ENCODE results near the gene CAMK2D.
"Not testable (repeated sequence)": the region's sequence is repeated elsewhere in the genome, so short reads cannot be mapped to it uniquely, and the experiment has no call there.

The CAMK2D gene

DNA sequence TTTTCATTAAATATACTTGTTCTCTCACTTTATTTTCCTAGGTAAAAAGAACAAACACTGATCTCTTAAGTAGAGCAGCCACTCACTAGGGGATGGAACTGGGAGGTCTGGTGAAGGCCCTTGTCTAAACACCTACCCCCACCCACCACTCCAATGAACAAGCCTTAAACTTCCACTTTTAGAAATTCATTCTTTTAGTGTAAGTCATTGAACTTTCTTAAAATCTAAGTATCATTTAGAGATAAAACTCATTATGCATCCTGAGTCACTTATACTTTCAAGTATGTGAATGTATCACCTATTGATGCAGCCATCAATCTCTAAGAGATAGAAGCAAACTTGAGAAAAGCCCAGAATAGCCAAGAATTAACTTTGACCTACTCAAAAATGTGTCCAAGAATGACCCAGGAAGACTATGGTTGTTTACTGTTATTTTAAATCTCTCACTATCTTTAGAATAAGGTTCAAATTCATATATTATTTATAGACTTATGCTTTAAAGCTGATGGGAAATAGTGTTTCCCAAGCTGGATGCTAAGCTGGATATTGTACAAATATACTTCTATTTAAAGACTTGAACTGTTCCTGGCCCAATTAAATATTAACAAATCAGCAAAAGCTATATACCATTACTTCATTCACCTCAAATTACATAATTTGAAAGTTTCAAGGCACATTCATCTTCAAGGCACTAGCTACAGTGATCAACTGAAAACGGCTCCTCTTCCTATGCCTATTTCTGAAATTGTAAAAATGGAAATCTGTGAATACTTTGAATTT lies 49.5 kb downstream of the CAMK2D start:
- no peaks in the 10 kb centered on the region for H3K4me1 ChIP-seq (ENCODE audit: control insufficient read depth in 1 of 2, insufficient read depth in 2 of 2, low read length in 2 of 2)
- H2BK5ac ChIP-seq (ENCODE audit: low read depth, low read length, poor library complexity), result no peak overlapping the region
- H3K36me3 ChIP-seq (ENCODE audit: control insufficient read depth in 1 of 2, insufficient read depth in 2 of 2, low read length in 2 of 2), result no peaks in the 10 kb centered on the region
- no peak overlapping the region for H2AFZ ChIP-seq (ENCODE audit: insufficient read depth, low read length, poor library complexity)
- H3K4ac ChIP-seq (ENCODE audit: low read depth, low read length), result no peak overlapping the region
- H3K9me3 ChIP-seq (ENCODE audit: insufficient read depth, low read depth, low read length), result no peaks in the 10 kb centered on the region
- no CpG with 5 or more reads among the region's 1 CpG for WGBS (ENCODE audit: extremely low coverage, insufficient coverage, insufficient read length)
- H3K27me3 ChIP-seq (ENCODE audit: insufficient read depth, low read length), result no peaks in the 10 kb centered on the region
- no peaks in the 10 kb centered on the region for H3K79me2 ChIP-seq (ENCODE audit: control insufficient read depth, insufficient read depth, low read length, poor library complexity)
- H3K4me3 ChIP-seq (ENCODE audit: low read depth, low read length), result no peak overlapping the region
- no peak overlapping the region for H4K12ac ChIP-seq (ENCODE audit: low read depth, low read length)
- H2BK120ac ChIP-seq (ENCODE audit: insufficient read depth, low read length, poor library complexity), result no peak overlapping the region
- no peak overlapping the region for H4K91ac ChIP-seq (ENCODE audit: low read depth, low read length)
- no peak overlapping the region for H2AK5ac ChIP-seq (ENCODE audit: low read length)
- no peak overlapping the region for H3K9ac ChIP-seq (ENCODE audit: low read length)
- no peak overlapping the region for H3K27ac ChIP-seq (ENCODE audit: low read depth, low read length)
- H3K4me2 ChIP-seq (ENCODE audit: low read length), result no peak overlapping the region
- no peaks in the 10 kb centered on the region for H3K79me1 ChIP-seq (ENCODE audit: low read length)
- no peak overlapping the region for H4K8ac ChIP-seq (ENCODE audit: low read depth, low read length)
- H3K14ac ChIP-seq (ENCODE audit: low read length), result no peak overlapping the region
- no peak overlapping the region for H3K18ac ChIP-seq (ENCODE audit: low read length)
- H3K23ac ChIP-seq (ENCODE audit: low read length), result no peak overlapping the region
- no peak overlapping the region for H2BK12ac ChIP-seq (ENCODE audit: low read length)
- no peak for DNase-seq

- WGBS (ENCODE audit: extremely low coverage, insufficient coverage, insufficient read length), result no CpG with 5 or more reads among the region's 1 CpG
Observed at GRCh38 chr4:113708250-113708649, 53.3 kb downstream of the CAMK2D start.

GRCh38 chr4:113707048-113707447 lies 54.5 kb downstream of the CAMK2D start:
- Histone ChIP-seq H3K36me3 (ENCODE audit: control insufficient read depth in 1 of 2, insufficient read depth in 2 of 2, low read length in 2 of 2) (no peaks in the 10 kb centered on the region), H3K79me2 (ENCODE audit: control insufficient read depth, insufficient read depth, low read length, poor library complexity) (no peaks in the 10 kb centered on the region), H2BK120ac (ENCODE audit: insufficient read depth, low read length, poor library complexity) (no peak overlapping the region), H3K14ac (ENCODE audit: low read length) (no peak overlapping the region), H3K4me3 (ENCODE audit: low read depth, low read length) (no peak overlapping the region), H4K91ac (ENCODE audit: low read depth, low read length) (no peak overlapping the region), H2BK12ac (ENCODE audit: low read length) (no peak overlapping the region), H3K4me2 (ENCODE audit: low read length) (no peak overlapping the region), H3K18ac (ENCODE audit: low read length) (no peak overlapping the region), H2AFZ (ENCODE audit: insufficient read depth, low read length, poor library complexity) (no peak overlapping the region), H3K4ac (ENCODE audit: low read depth, low read length) (no peak overlapping the region), H4K12ac (ENCODE audit: low read depth, low read length) (no peak overlapping the region), H2AK5ac (ENCODE audit: low read length) (no peak overlapping the region), H3K27me3 (ENCODE audit: insufficient read depth, low read length) (no peaks in the 10 kb centered on the region), H2BK5ac (ENCODE audit: low read depth, low read length, poor library complexity) (no peak overlapping the region), H3K27ac (ENCODE audit: low read depth, low read length) (no peak overlapping the region), H3K79me1 (ENCODE audit: low read length) (no peaks in the 10 kb centered on the region), H3K23ac (ENCODE audit: low read length) (no peak overlapping the region), H3K9ac (ENCODE audit: low read length) (no peak overlapping the region), H3K9me3 (ENCODE audit: insufficient read depth, low read depth, low read length) (no peaks in the 10 kb centered on the region), H4K8ac (ENCODE audit: low read depth, low read length) (no peak overlapping the region), H3K4me1 (ENCODE audit: control insufficient read depth in 1 of 2, insufficient read depth in 2 of 2, low read length in 2 of 2) (no peaks in the 10 kb centered on the region)
- no CpG with 5 or more reads among the region's 2 CpGs for WGBS (ENCODE audit: extremely low coverage, insufficient coverage, insufficient read length)
- no peak for DNase-seq

More at GRCh38 chr4:113708250-113708649, 53.3 kb downstream of the CAMK2D start:
- no peak overlapping the region for H2AFZ ChIP-seq (ENCODE audit: insufficient read depth, low read length, poor library complexity)
- H3K4me1 ChIP-seq (ENCODE audit: control insufficient read depth in 1 of 2, insufficient read depth in 2 of 2, low read length in 2 of 2), result no peaks in the 10 kb centered on the region
- H2AK5ac ChIP-seq (ENCODE audit: low read length), result no peak overlapping the region
- no peak overlapping the region for H3K9ac ChIP-seq (ENCODE audit: low read length)
- H3K14ac ChIP-seq (ENCODE audit: low read length), result no peak overlapping the region
- no peak overlapping the region for H4K91ac ChIP-seq (ENCODE audit: low read depth, low read length)
- H3K79me1 ChIP-seq (ENCODE audit: low read length), result no peaks in the 10 kb centered on the region
- H3K36me3 ChIP-seq (ENCODE audit: control insufficient read depth in 1 of 2, insufficient read depth in 2 of 2, low read length in 2 of 2), result no peaks in the 10 kb centered on the region
- no peak overlapping the region for H3K27ac ChIP-seq (ENCODE audit: low read depth, low read length)
- H3K4me2 ChIP-seq (ENCODE audit: low read length), result no peak overlapping the region
- H4K8ac ChIP-seq (ENCODE audit: low read depth, low read length), result no peak overlapping the region
- no peak overlapping the region for H2BK120ac ChIP-seq (ENCODE audit: insufficient read depth, low read length, poor library complexity)
- H3K4ac ChIP-seq (ENCODE audit: low read depth, low read length), result no peak overlapping the region
- H2BK12ac ChIP-seq (ENCODE audit: low read length), result no peak overlapping the region
- no peaks in the 10 kb centered on the region for H3K9me3 ChIP-seq (ENCODE audit: insufficient read depth, low read depth, low read length)
- H3K18ac ChIP-seq (ENCODE audit: low read length), result no peak overlapping the region
- H3K23ac ChIP-seq (ENCODE audit: low read length), result no peak overlapping the region
- no peak overlapping the region for H2BK5ac ChIP-seq (ENCODE audit: low read depth, low read length, poor library complexity)
- no peaks in the 10 kb centered on the region for H3K27me3 ChIP-seq (ENCODE audit: insufficient read depth, low read length)
- no peak overlapping the region for H4K12ac ChIP-seq (ENCODE audit: low read depth, low read length)
- DNase-seq, result no peak
- H3K79me2 ChIP-seq (ENCODE audit: control insufficient read depth, insufficient read depth, low read length, poor library complexity), result no peaks in the 10 kb centered on the region
- no peak overlapping the region for H3K4me3 ChIP-seq (ENCODE audit: low read depth, low read length)

GRCh38 chr4:113705097-113705496 lies 56.4 kb downstream of the CAMK2D start:
- not testable (repeated sequence) for H3K4me3 ChIP-seq (ENCODE audit: low read depth, low read length); H2BK12ac ChIP-seq (ENCODE audit: low read length); H3K14ac ChIP-seq (ENCODE audit: low read length); H2BK5ac ChIP-seq (ENCODE audit: low read depth, low read length, poor library complexity); H3K9ac ChIP-seq (ENCODE audit: low read length); H3K4ac ChIP-seq (ENCODE audit: low read depth, low read length); H4K91ac ChIP-seq (ENCODE audit: low read depth, low read length); DNase-seq; H3K9me3 ChIP-seq (ENCODE audit: insufficient read depth, low read depth, low read length); H3K79me2 ChIP-seq (ENCODE audit: control insufficient read depth, insufficient read depth, low read length, poor library complexity); H3K4me2 ChIP-seq (ENCODE audit: low read length); H4K8ac ChIP-seq (ENCODE audit: low read depth, low read length); H3K27me3 ChIP-seq (ENCODE audit: insufficient read depth, low read length); H2AFZ ChIP-seq (ENCODE audit: insufficient read depth, low read length, poor library complexity); H3K4me1 ChIP-seq (ENCODE audit: control insufficient read depth in 1 of 2, insufficient read depth in 2 of 2, low read length in 2 of 2); H3K23ac ChIP-seq (ENCODE audit: low read length); H3K27ac ChIP-seq (ENCODE audit: low read depth, low read length); H3K18ac ChIP-seq (ENCODE audit: low read length); H3K79me1 ChIP-seq (ENCODE audit: low read length); H2AK5ac ChIP-seq (ENCODE audit: low read length); H4K12ac ChIP-seq (ENCODE audit: low read depth, low read length); H3K36me3 ChIP-seq (ENCODE audit: control insufficient read depth in 1 of 2, insufficient read depth in 2 of 2, low read length in 2 of 2); H2BK120ac ChIP-seq (ENCODE audit: insufficient read depth, low read length, poor library complexity)
- no CpG with 5 or more reads among the region's 6 CpGs for WGBS (ENCODE audit: extremely low coverage, insufficient coverage, insufficient read length)

All from trophoblast cell (in vitro differentiated cells and primary cell).